ENCODE data around the gene FAM168A.

Gene FAM168A

GRCh38 chr11:73555615-73556014, 42.3 kb downstream of the FAM168A start:
- Histone ChIP-seq H3K4me3 (ENCODE audit: insufficient read length, low read depth) (no peak overlapping the region), H3K9me3 (ENCODE audit: insufficient read depth, low read length) (no peaks in the 10 kb centered on the region), H3K4me1 (ENCODE audit: insufficient read depth, insufficient read length) (no peaks in the 10 kb centered on the region), H3K36me3 (ENCODE audit: insufficient read depth, insufficient read length, low read length) (no peaks in the 10 kb centered on the region), H3K9ac (ENCODE audit: insufficient read length, low read depth) (no peak overlapping the region), H3K27me3 (ENCODE audit: insufficient read depth, insufficient read length) (no peaks in the 10 kb centered on the region)
- no peak for DNase-seq (ENCODE audit: low read depth, low spot score)
- no peak for TF ChIP-seq SUZ12 (IDR thresholded peaks at IDR 0.05; ENCODE audit: extremely low read depth, insufficient read depth, insufficient read length)
- no peak for TF ChIP-seq ZNF274 (IDR thresholded peaks at IDR 0.05; ENCODE audit: low read depth, low read length)
- TF ChIP-seq YY1 (IDR thresholded peaks at IDR 0.05; ENCODE audit: insufficient read depth, insufficient read length), result no peak

DNA sequence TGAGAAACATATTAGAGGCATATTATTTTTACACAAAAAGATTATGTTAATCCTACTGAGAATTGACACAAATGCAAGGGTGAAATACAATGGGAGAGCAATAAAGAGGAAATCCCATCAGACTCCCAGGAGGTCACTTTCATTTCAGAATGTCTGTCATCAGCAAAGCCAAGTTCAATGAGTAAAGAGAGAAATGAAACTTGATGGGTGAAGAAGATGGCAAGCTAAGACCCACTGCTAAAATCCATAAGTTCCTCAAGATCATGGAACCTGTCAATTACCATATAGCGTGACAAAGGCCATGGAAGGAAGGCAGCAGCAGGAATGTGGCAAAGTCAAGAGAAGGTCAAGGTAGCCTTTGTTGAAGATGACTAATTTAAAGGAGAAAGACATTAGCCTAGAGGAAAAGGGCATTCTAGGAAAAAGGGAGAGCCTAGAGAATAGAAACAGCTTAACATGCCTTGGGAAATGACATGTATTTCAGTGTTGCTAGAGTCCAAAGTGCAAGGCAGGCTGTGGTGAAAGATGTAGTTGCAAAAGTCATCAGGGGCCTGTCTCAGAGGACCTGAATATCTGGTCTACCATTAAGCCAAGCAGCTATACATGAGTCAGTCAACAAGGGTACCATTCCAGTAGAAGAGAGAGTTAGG, 43.1 kb downstream of the FAM168A start:
- TF ChIP-seq ZNF274 (IDR thresholded peaks at IDR 0.05; ENCODE audit: low read depth, low read length) (no peak), YY1 (IDR thresholded peaks at IDR 0.05; ENCODE audit: insufficient read depth, insufficient read length) (no peak), SUZ12 (IDR thresholded peaks at IDR 0.05; ENCODE audit: extremely low read depth, insufficient read depth, insufficient read length) (no peak)
- H3K9me3 ChIP-seq (ENCODE audit: insufficient read depth, low read length), result no peaks in the 10 kb centered on the region

GRCh38 chr11:73553266-73553665, 44.6 kb downstream of the FAM168A start:
- Histone ChIP-seq H3K4me3 (ENCODE audit: insufficient read length, low read depth) (no peak overlapping the region), H3K36me3 (ENCODE audit: insufficient read depth, insufficient read length, low read length) (no peaks in the 10 kb centered on the region), H3K9me3 (ENCODE audit: insufficient read depth, low read length) (no peaks in the 10 kb centered on the region), H3K9ac (ENCODE audit: insufficient read length, low read depth) (no peak overlapping the region), H3K4me1 (ENCODE audit: insufficient read depth, insufficient read length) (no peaks in the 10 kb centered on the region), H3K27me3 (ENCODE audit: insufficient read depth, insufficient read length) (no peaks in the 10 kb centered on the region)
- DNase-seq (ENCODE audit: low read depth, low spot score), result no peak
- TF ChIP-seq ZNF274 (IDR thresholded peaks at IDR 0.05; ENCODE audit: low read depth, low read length) (no peak), YY1 (IDR thresholded peaks at IDR 0.05; ENCODE audit: insufficient read depth, insufficient read length) (no peak), SUZ12 (IDR thresholded peaks at IDR 0.05; ENCODE audit: extremely low read depth, insufficient read depth, insufficient read length) (no peak)

More for the DNA sequence above, 43.1 kb downstream of the FAM168A start:
- DNase-seq (ENCODE audit: low read depth, low spot score), result no peak
- H3K36me3 ChIP-seq (ENCODE audit: insufficient read depth, insufficient read length, low read length), result no peaks in the 10 kb centered on the region
- no peaks in the 10 kb centered on the region for H3K27me3 ChIP-seq (ENCODE audit: insufficient read depth, insufficient read length)
- H3K9ac ChIP-seq (ENCODE audit: insufficient read length, low read depth), result no peak overlapping the region
- no peaks in the 10 kb centered on the region for H3K4me1 ChIP-seq (ENCODE audit: insufficient read depth, insufficient read length)
- H3K4me3 ChIP-seq (ENCODE audit: insufficient read length, low read depth), result no peak overlapping the region

DNA sequence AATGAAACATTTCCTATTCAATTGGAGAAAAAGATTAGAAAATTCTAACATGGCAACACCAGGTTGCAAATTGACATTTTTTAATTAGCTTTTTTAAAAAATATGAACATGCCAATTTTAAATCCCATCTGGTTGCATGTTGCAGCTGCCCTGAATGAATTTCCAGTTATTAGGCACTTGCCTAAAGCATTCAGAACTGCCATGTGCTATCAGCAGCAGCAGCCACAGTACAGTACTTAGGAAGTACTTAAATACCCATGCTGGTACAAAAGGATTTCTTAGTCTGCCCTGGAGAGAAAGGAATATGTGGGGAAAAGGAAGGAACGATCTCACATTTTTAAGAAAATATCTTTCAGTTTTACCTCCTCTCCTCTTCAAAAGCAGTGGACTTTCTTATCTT, 46.2 kb downstream of the FAM168A start:
- no peaks in the 10 kb centered on the region for H3K36me3 ChIP-seq (ENCODE audit: insufficient read depth, insufficient read length, low read length)
- no peak for DNase-seq (ENCODE audit: low read depth, low spot score)
- TF ChIP-seq YY1 (IDR thresholded peaks at IDR 0.05; ENCODE audit: insufficient read depth, insufficient read length) (no peak), ZNF274 (IDR thresholded peaks at IDR 0.05; ENCODE audit: low read depth, low read length) (no peak), SUZ12 (IDR thresholded peaks at IDR 0.05; ENCODE audit: extremely low read depth, insufficient read depth, insufficient read length) (no peak)
- H3K4me3 ChIP-seq (ENCODE audit: insufficient read length, low read depth), result no peak overlapping the region
- H3K9ac ChIP-seq (ENCODE audit: insufficient read length, low read depth), result no peak overlapping the region
- no peaks in the 10 kb centered on the region for H3K27me3 ChIP-seq (ENCODE audit: insufficient read depth, insufficient read length)
- H3K4me1 ChIP-seq (ENCODE audit: insufficient read depth, insufficient read length), result no peaks in the 10 kb centered on the region
- H3K9me3 ChIP-seq (ENCODE audit: insufficient read depth, low read length), result no peaks in the 10 kb centered on the region

DNA sequence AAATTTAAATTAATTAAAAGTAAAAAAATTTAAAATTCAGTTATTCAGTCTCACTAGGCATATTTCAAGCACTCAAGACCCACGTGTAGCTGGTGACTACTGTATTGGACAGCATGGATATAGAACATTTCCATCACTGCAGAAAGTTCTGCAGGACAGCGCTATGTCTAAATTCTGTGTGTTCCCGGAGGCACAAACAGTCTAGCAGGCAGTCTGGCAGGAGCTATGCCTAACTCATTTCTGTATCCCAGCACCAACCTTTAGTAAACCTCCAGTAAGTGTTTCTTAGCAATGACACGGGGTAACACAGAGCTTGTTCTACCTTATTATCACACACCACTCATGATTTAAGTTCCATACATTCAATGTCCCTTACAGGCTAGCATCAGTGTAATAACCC, 48.5 kb downstream of the FAM168A start:
- no peaks in the 10 kb centered on the region for H3K36me3 ChIP-seq (ENCODE audit: insufficient read depth, insufficient read length, low read length)
- H3K4me3 ChIP-seq (ENCODE audit: insufficient read length, low read depth), result no peak overlapping the region
- no peak overlapping the region for H3K9ac ChIP-seq (ENCODE audit: insufficient read length, low read depth)
- no peak for DNase-seq (ENCODE audit: low read depth, low spot score)
- no peaks in the 10 kb centered on the region for H3K9me3 ChIP-seq (ENCODE audit: insufficient read depth, low read length)
- H3K4me1 ChIP-seq (ENCODE audit: insufficient read depth, insufficient read length), result no peaks in the 10 kb centered on the region
- TF ChIP-seq ZNF274 (IDR thresholded peaks at IDR 0.05; ENCODE audit: low read depth, low read length) (no peak), SUZ12 (IDR thresholded peaks at IDR 0.05; ENCODE audit: extremely low read depth, insufficient read depth, insufficient read length) (no peak), YY1 (IDR thresholded peaks at IDR 0.05; ENCODE audit: insufficient read depth, insufficient read length) (no peak)
- no peaks in the 10 kb centered on the region for H3K27me3 ChIP-seq (ENCODE audit: insufficient read depth, insufficient read length)

DNA sequence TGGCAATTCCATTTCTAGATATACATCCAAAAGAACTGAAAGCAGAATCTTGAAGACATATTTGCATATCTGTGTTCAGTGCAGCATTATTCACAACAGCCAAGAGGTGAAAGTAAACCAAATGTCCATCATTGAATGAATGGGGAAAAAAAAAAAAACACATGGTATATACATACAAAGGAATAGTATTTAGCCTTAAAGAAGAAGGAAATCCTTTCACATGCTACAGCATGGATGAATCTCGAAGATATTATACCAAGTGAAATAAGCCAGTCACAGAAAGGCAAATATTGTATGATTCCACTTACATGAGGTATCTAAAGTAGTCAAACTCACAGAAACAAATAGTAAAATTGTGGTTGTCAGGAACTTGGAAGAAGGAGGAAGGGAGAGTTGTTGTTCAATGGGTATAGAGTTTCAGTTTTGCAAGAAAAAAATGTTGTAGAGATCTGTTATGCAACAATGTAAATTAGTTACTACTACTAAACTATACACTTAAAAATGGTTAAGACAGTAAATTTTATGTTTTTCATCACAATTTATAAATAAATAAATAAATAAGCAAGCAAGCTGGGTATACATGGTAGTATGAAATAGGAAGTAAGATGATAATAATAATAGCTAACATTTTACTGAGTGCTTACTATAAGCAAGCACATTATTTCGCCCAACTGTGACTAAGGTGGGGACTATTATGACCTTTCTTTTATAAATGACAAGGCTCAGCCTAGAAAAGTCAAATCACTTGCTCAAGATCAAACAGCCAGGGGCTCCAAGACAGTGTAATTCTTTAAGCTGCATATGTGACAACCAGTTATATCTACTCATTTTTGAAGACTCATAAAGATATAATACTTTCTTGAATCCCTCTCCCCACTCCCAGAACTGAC, 50.0 kb downstream of the FAM168A start:
- Histone ChIP-seq H3K27me3 (ENCODE audit: insufficient read depth, insufficient read length) (no peaks in the 10 kb centered on the region), H3K4me1 (ENCODE audit: insufficient read depth, insufficient read length) (no peaks in the 10 kb centered on the region), H3K4me3 (ENCODE audit: insufficient read length, low read depth) (no peak overlapping the region), H3K9me3 (ENCODE audit: insufficient read depth, low read length) (no peaks in the 10 kb centered on the region), H3K9ac (ENCODE audit: insufficient read length, low read depth) (no peak overlapping the region), H3K36me3 (ENCODE audit: insufficient read depth, insufficient read length, low read length) (no peaks in the 10 kb centered on the region)
- no peak for TF ChIP-seq SUZ12 (IDR thresholded peaks at IDR 0.05; ENCODE audit: extremely low read depth, insufficient read depth, insufficient read length)
- no peak for TF ChIP-seq ZNF274 (IDR thresholded peaks at IDR 0.05; ENCODE audit: low read depth, low read length)
- no peak for TF ChIP-seq YY1 (IDR thresholded peaks at IDR 0.05; ENCODE audit: insufficient read depth, insufficient read length)
- no peak for DNase-seq (ENCODE audit: low read depth, low spot score)

- H3K36me3 ChIP-seq (ENCODE audit: insufficient read depth, insufficient read length, low read length), result no peaks in the 10 kb centered on the region
- DNase-seq (ENCODE audit: low read depth, low spot score), result no peak
- no peaks in the 10 kb centered on the region for H3K9me3 ChIP-seq (ENCODE audit: insufficient read depth, low read length)
- no peak overlapping the region for H3K4me3 ChIP-seq (ENCODE audit: insufficient read length, low read depth)
- no peak for TF ChIP-seq ZNF274 (IDR thresholded peaks at IDR 0.05; ENCODE audit: low read depth, low read length)
- no peak for TF ChIP-seq YY1 (IDR thresholded peaks at IDR 0.05; ENCODE audit: insufficient read depth, insufficient read length)
- TF ChIP-seq SUZ12 (IDR thresholded peaks at IDR 0.05; ENCODE audit: extremely low read depth, insufficient read depth, insufficient read length), result no peak
- no peaks in the 10 kb centered on the region for H3K27me3 ChIP-seq (ENCODE audit: insufficient read depth, insufficient read length)
- no peaks in the 10 kb centered on the region for H3K4me1 ChIP-seq (ENCODE audit: insufficient read depth, insufficient read length)
- no peak overlapping the region for H3K9ac ChIP-seq (ENCODE audit: insufficient read length, low read depth)
These were observed 55.7 kb downstream of the FAM168A start for GRCh38 chr11:73542175-73542574.
